ENCODE measurements around the gene NCOA6.

GRCh38 chr20:34871966-34872621 is 46.6 kb upstream of the NCOA6 start:
- TF ChIP-seq CTCF (IDR thresholded peaks at IDR 0.05) (no peak), POLR2A (IDR thresholded peaks at IDR 0.05) (no peak)

All from thyroid gland (tissue), 4 donors.